Measurements from ENCODE around the gene NSRP1. TPM values are rescaled to one million over a fixed set of nuclear protein-coding genes. Genes with fewer than 3 reads are reported as not detected.
A peak's percentile ranks its signal among the peaks of the same experiment; 100 is the strongest.

The NSRP1 gene
- total and polyA plus RNA-seq, 2 of the 13 experiments (the other 11 are each of a cell fraction or from before 2014, with no cell fraction given) = 7.0 to 14.3 TPM

GRCh38 chr17:30113213-30113612 is 3.4 kb upstream of the NSRP1 start:
- intact Hi-C loops (cut with micrococcal nuclease; ENCODE audit: unreplicated experiment) = no loop called here
- no peaks in the 10 kb centered on the region for H4K20me1 ChIP-seq (ENCODE audit: insufficient read depth, low read length)
- H3K4me3 ChIP-seq (replicated peaks in 1 of 3; ENCODE audit: insufficient read depth in 1 of 3, low read depth in 2 of 3, low read length in 3 of 3) = no peak overlapping the region
- no peak overlapping the region for H2AFZ ChIP-seq (ENCODE audit: low read length)
- H3K4me2 ChIP-seq (ENCODE audit: low read depth, low read length) = peak overlapping the region; percentile 16; the same call in 1 of the 2 replicates
- peaks cover 16% of the 10 kb centered on the region for H3K79me2 ChIP-seq (ENCODE audit: insufficient read depth, low read length)
- no TSS peak for BruUV-seq (replicated peaks)
- no peak for FAIRE-seq
- no peak overlapping the region for H3K9ac ChIP-seq (ENCODE audit: insufficient read depth, low read depth, low read length)
- DNase-seq (ENCODE audit: low spot score) = peak; percentile 13
- POLR2A ChIA-PET = interaction anchor here (2.6 kb wide), 1 partner anchor 8 kb away, joined by 8 read pairs; no protein-coding TSS in a partner anchor
- no peak for TF ChIP-seq CAMTA2 (CRISPR knock-in tag; IDR thresholded peaks at IDR 0.05; ENCODE audit: borderline replicate concordance)
- no peak for TF ChIP-seq ZNF142 (CRISPR knock-in tag; IDR thresholded peaks at IDR 0.05)
- TF ChIP-seq, protein P1, sequence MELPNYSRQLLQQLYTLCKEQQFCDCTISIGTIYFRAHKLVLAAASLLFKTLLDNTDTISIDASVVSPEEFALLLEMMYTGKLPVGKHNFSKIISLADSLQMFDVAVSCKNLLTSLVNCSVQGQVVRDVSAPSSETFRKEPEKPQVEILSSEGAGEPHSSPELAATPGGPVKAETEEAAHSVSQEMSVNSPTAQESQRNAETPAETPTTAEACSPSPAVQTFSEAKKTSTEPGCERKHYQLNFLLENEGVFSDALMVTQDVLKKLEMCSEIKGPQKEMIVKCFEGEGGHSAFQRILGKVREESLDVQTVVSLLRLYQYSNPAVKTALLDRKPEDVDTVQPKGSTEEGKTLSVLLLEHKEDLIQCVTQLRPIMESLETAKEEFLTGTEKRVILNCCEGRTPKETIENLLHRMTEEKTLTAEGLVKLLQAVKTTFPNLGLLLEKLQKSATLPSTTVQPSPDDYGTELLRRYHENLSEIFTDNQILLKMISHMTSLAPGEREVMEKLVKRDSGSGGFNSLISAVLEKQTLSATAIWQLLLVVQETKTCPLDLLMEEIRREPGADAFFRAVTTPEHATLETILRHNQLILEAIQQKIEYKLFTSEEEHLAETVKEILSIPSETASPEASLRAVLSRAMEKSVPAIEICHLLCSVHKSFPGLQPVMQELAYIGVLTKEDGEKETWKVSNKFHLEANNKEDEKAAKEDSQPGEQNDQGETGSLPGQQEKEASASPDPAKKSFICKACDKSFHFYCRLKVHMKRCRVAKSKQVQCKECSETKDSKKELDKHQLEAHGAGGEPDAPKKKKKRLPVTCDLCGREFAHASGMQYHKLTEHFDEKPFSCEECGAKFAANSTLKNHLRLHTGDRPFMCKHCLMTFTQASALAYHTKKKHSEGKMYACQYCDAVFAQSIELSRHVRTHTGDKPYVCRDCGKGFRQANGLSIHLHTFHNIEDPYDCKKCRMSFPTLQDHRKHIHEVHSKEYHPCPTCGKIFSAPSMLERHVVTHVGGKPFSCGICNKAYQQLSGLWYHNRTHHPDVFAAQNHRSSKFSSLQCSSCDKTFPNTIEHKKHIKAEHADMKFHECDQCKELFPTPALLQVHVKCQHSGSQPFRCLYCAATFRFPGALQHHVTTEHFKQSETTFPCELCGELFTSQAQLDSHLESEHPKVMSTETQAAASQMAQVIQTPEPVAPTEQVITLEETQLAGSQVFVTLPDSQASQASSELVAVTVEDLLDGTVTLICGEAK (IDR thresholded peaks at IDR 0.05) = peak; percentile 79
- TF ChIP-seq, protein P1 (CRISPR knock-in tag; IDR thresholded peaks at IDR 0.05) = peak; percentile 98
- peak; percentile 52; the same call in 1 of the 2 replicates for TF ChIP-seq IRF2 (CRISPR knock-in tag; IDR thresholded peaks at IDR 0.05)
- no peak for TF ChIP-seq ZNF180 (CRISPR knock-in tag; IDR thresholded peaks at IDR 0.05; ENCODE audit: borderline replicate concordance, low read depth)
- no peaks in the 10 kb centered on the region for H3K36me3 ChIP-seq (replicated peaks in 1 of 2; ENCODE audit: control insufficient read depth in 1 of 2, insufficient read depth in 2 of 2, low read length in 2 of 2)
- no peak for ATAC-seq
- CTCF ChIA-PET (ENCODE audit: low intra/inter-chr PET ratio, low total read pairs) = no interaction called here
- no peak overlapping the region for H3K27ac ChIP-seq (ENCODE audit: extremely low read length, insufficient read depth, low read length)
- in situ Hi-C loops (cut with HindIII; ENCODE audit: extremely low pct_ligation_motif_present, low pct_unique_long_range_greater_than_20kb) = no loop called here
- no peaks in the 10 kb centered on the region for H3K9me3 ChIP-seq (ENCODE audit: low read length)
- peaks cover 16% of the 10 kb centered on the region for H3K4me1 ChIP-seq (ENCODE audit: insufficient read depth, low read length)
- H3K27me3 ChIP-seq (ENCODE audit: control insufficient read depth in 1 of 2, insufficient read depth in 2 of 2, low read length in 2 of 2) = no peaks in the 10 kb centered on the region; a peak in 1 of 5 replicates

Measured in HepG2 (cell line).